ENCODE measurements around the gene KCNE1. TPM values are rescaled to one million over a fixed set of nuclear protein-coding genes. Genes with fewer than 3 reads are reported as not detected.

The KCNE1 gene
- total RNA-seq, 1 experiment from 2014 or later: 0.91 TPM

- H3K4me1 Mint-ChIP-seq (ENCODE audit: low read depth, unreplicated experiment): peaks cover 12% of the 10 kb centered on the region
- DNase-seq: no peak
- no peaks in the 10 kb centered on the region for H3K27me3 Mint-ChIP-seq (ENCODE audit: insufficient read depth, unreplicated experiment)
- H3K4me3 Mint-ChIP-seq (ENCODE audit: unreplicated experiment): no peak overlapping the region
- H3K4me1 ChIP-seq: peaks cover 23% of the 10 kb centered on the region
- no peaks in the 10 kb centered on the region for H3K36me3 Mint-ChIP-seq (ENCODE audit: insufficient read depth, unreplicated experiment)
- no peaks in the 10 kb centered on the region for H3K9me3 Mint-ChIP-seq (ENCODE audit: unreplicated experiment)
- H3K27ac Mint-ChIP-seq (ENCODE audit: unreplicated experiment): no peak overlapping the region
- ChIA-PET POLR2A (no interaction called here), CTCF (no interaction called here)
- TF ChIP-seq, protein P1, sequence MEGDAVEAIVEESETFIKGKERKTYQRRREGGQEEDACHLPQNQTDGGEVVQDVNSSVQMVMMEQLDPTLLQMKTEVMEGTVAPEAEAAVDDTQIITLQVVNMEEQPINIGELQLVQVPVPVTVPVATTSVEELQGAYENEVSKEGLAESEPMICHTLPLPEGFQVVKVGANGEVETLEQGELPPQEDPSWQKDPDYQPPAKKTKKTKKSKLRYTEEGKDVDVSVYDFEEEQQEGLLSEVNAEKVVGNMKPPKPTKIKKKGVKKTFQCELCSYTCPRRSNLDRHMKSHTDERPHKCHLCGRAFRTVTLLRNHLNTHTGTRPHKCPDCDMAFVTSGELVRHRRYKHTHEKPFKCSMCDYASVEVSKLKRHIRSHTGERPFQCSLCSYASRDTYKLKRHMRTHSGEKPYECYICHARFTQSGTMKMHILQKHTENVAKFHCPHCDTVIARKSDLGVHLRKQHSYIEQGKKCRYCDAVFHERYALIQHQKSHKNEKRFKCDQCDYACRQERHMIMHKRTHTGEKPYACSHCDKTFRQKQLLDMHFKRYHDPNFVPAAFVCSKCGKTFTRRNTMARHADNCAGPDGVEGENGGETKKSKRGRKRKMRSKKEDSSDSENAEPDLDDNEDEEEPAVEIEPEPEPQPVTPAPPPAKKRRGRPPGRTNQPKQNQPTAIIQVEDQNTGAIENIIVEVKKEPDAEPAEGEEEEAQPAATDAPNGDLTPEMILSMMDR (IDR thresholded peaks at IDR 0.05; ENCODE audit: insufficient read depth in 1 of 2, low read depth in 1 of 2, low read length in 1 of 2, severe bottlenecking in 1 of 2, unreplicated experiment in 1 of 2): no peak
- no TSS peak for BruUV-seq (replicated peaks)
- H3K27me3 ChIP-seq (replicated peaks; ENCODE audit: control insufficient read depth, insufficient read depth, low read length): no peaks in the 10 kb centered on the region
- no peak overlapping the region for H3K4me3 ChIP-seq (ENCODE audit: low read depth, low read length)
- H3K9me3 ChIP-seq: no peaks in the 10 kb centered on the region
- intact Hi-C loops (cut with micrococcal nuclease; ENCODE audit: unreplicated experiment): no loop called here
- no peaks in the 10 kb centered on the region for H3K36me3 ChIP-seq (ENCODE audit: control insufficient read depth, insufficient read depth, low read length)
These were observed 36.9 kb upstream of the KCNE1 start for GRCh38 chr21:34548781-34549376.

GRCh38 chr21:34546542-34546941, 34.5 kb upstream of the KCNE1 start:
- no TSS peak for BruUV-seq (replicated peaks)

DNA sequence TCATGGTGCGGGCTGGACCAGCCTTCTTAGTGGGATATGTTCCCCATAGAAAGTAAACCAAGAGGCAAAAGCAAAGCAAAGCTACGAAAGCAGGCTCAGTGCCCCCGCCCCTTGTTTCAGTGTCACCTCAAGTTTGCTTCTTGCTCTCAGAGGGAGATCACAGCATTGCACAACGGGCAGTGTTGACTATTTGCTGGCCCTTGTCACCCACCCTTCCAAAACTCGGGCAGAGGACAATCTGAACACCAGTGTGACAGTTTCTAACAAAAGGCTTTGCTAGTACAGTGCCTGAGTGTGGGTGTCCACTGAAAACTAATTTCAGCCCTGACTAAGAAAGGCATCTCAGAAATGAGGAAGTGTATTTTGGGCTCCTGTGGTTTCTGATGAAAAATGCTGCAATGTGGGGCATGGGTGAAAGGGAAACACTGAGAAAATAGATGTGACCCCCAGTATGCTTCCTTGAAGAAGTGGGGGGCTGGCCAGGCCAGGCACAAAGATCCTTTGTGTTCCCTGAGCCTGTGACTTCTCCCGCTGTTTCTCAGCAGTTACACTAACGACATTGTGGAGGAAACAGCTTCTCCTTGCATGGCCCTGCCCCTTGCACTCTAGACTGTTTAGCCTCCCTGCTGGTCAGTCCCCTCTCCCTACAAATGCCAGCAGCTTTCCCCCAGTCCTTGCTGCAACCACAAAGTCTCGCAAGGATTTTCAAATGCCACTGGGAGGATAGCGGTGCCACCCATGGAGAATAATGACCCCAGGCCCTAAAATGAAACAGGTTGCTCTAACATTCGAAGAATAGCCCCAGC, 33.3 kb upstream of the KCNE1 start:
- Mint-ChIP-seq H3K4me3 (ENCODE audit: unreplicated experiment) (peak overlapping the region; percentile 43), H3K27ac (ENCODE audit: unreplicated experiment) (peak overlapping the region; percentile 92), H3K9me3 (ENCODE audit: unreplicated experiment) (peaks cover 9% of the 10 kb centered on the region), H3K27me3 (ENCODE audit: insufficient read depth, unreplicated experiment) (no peaks in the 10 kb centered on the region), H3K4me1 (ENCODE audit: low read depth, unreplicated experiment) (peaks cover 13% of the 10 kb centered on the region), H3K36me3 (ENCODE audit: insufficient read depth, unreplicated experiment) (no peaks in the 10 kb centered on the region)
- Histone ChIP-seq H3K27me3 (replicated peaks; ENCODE audit: control insufficient read depth, insufficient read depth, low read length) (no peaks in the 10 kb centered on the region), H3K4me1 (peaks cover 28% of the 10 kb centered on the region), H3K9me3 (no peaks in the 10 kb centered on the region), H3K4me3 (ENCODE audit: low read depth, low read length) (no peak overlapping the region), H3K36me3 (ENCODE audit: control insufficient read depth, insufficient read depth, low read length) (no peaks in the 10 kb centered on the region)
- TF ChIP-seq, protein P1 (IDR thresholded peaks at IDR 0.05; ENCODE audit: insufficient read depth in 1 of 2, low read depth in 1 of 2, low read length in 1 of 2, severe bottlenecking in 1 of 2, unreplicated experiment in 1 of 2): no peak
- intact Hi-C loops (cut with micrococcal nuclease; ENCODE audit: unreplicated experiment): loop anchor here (2.0 kb wide), 1 partner anchor 18 kb away; no protein-coding TSS in a partner anchor
- BruUV-seq (replicated peaks): no TSS peak
- ChIA-PET POLR2A (interaction anchor here (0.5 to 1.2 kb wide), 3 partner anchors 14 to 19 kb away, joined by 3 to 5 read pairs (median 3); no protein-coding TSS in a partner anchor), CTCF (interaction anchor here (0.5 kb wide), 1 partner anchor 58 kb away, joined by 3 read pairs; no protein-coding TSS in a partner anchor)
- DNase-seq: peak; percentile 50 to 56

More at GRCh38 chr21:34546542-34546941, 34.5 kb upstream of the KCNE1 start:
- Histone ChIP-seq H3K27me3 (replicated peaks; ENCODE audit: control insufficient read depth, insufficient read depth, low read length) (no peaks in the 10 kb centered on the region), H3K4me1 (peaks cover 28% of the 10 kb centered on the region), H3K4me3 (ENCODE audit: low read depth, low read length) (no peak overlapping the region), H3K9me3 (no peaks in the 10 kb centered on the region), H3K36me3 (ENCODE audit: control insufficient read depth, insufficient read depth, low read length) (no peaks in the 10 kb centered on the region)
- H3K4me3 Mint-ChIP-seq (ENCODE audit: unreplicated experiment): no peak overlapping the region
- TF ChIP-seq, protein P1 (IDR thresholded peaks at IDR 0.05; ENCODE audit: insufficient read depth in 1 of 2, low read depth in 1 of 2, low read length in 1 of 2, severe bottlenecking in 1 of 2, unreplicated experiment in 1 of 2): no peak
- intact Hi-C loops (cut with micrococcal nuclease; ENCODE audit: unreplicated experiment): no loop called here
- no peaks in the 10 kb centered on the region for H3K36me3 Mint-ChIP-seq (ENCODE audit: insufficient read depth, unreplicated experiment)
- POLR2A ChIA-PET: interaction anchor here (1.2 kb wide), 1 partner anchor 20 kb away, joined by 3 read pairs; no protein-coding TSS in a partner anchor
- no peaks in the 10 kb centered on the region for H3K27me3 Mint-ChIP-seq (ENCODE audit: insufficient read depth, unreplicated experiment)
- CTCF ChIA-PET: no interaction called here
- H3K9me3 Mint-ChIP-seq (ENCODE audit: unreplicated experiment): peaks cover 9% of the 10 kb centered on the region
- DNase-seq: no peak
- no peak overlapping the region for H3K27ac Mint-ChIP-seq (ENCODE audit: unreplicated experiment)
- peaks cover 13% of the 10 kb centered on the region for H3K4me1 Mint-ChIP-seq (ENCODE audit: low read depth, unreplicated experiment)

Measured in Caco-2 (cell line).